Skeletal muscle tissue (tissue), 4 donors: ENCODE data around the gene MTERF4. TPM values are rescaled to one million over a fixed set of nuclear protein-coding genes. Genes with fewer than 3 reads are reported as not detected.

Experiments used
- H3K27ac ChIP-seq: one replicate; pipeline ENCODE4 v1.7.0; 2013; ENCODE audit warnings: mild to moderate bottlenecking, low read depth, low read length, inconsistent platforms
- H3K27me3 ChIP-seq, 3 donors: one replicate each; pipeline ENCODE4 v1.7.0; 2013; ENCODE audit warnings: low read length in 3 of 3; ENCODE audit not compliant: control insufficient read depth in 3 of 3, insufficient read depth in 3 of 3
- H3K36me3 ChIP-seq, 3 donors: one replicate each; pipeline ENCODE4 v1.7.0; 2013; ENCODE audit warnings: low read length in 3 of 3; ENCODE audit not compliant: control insufficient read depth in 3 of 3, insufficient read depth in 3 of 3
- H3K4me1 ChIP-seq, 3 donors: one replicate each; pipeline ENCODE4 v1.7.0; 2013; ENCODE audit warnings: low read length in 3 of 3, mild to moderate bottlenecking in 3 of 3; ENCODE audit not compliant: control insufficient read depth in 3 of 3, insufficient read depth in 3 of 3
- H3K4me3 ChIP-seq, 3 donors: one replicate each; pipeline ENCODE4 v1.7.0; 2013; ENCODE audit warnings: low read length in 3 of 3
- H3K9ac ChIP-seq, 3 donors: one replicate each; pipeline ENCODE4 v1.7.0; 2013; ENCODE audit warnings: low read length in 3 of 3, mild to moderate bottlenecking in 3 of 3, moderate library complexity in 2 of 3, low read depth in 1 of 3
- H3K9me3 ChIP-seq, 3 donors: one replicate each; pipeline ENCODE4 v1.7.0; 2013; ENCODE audit warnings: low read length in 3 of 3; ENCODE audit not compliant: control insufficient read depth in 3 of 3
- total RNA-seq: library from RNA; depleted of rRNA; stranded (reverse); fragments of >200 nt; gene quantifications from one replicate; pipeline ENCODE4 v1.2.3, GENCODE V29; 2014
- donor health status: Osteomylitis.

The MTERF4 gene
- total RNA-seq, 1 donor from 2014 or later = 32.4 TPM

DNA sequence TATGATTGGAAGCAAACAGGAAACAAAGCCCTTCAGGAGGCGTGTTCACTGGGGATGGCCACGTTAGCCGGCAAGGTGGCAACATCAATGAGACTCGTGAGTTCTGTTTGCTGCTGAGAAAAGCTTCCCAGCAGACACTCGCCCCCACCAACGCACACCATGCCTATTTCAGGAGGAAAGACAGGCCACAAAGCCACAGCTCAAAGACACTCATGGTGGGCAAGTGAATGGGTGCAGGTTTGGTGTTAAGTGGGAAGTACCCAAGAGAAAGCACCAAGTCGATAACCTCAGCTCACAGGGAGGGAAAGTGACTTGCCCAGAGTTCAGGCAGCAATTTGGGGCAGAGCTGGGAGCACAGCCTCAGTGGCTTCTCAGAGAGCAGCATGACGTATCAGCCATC, 10.5 kb upstream of the MTERF4 start:
- peaks cover 0 to 2% (median 0%) of the 10 kb centered on the region in 3 donors for H3K36me3 ChIP-seq
- H3K9ac ChIP-seq = no peak overlapping the region
- no peaks in the 10 kb centered on the region for H3K9me3 ChIP-seq
- no peak overlapping the region for H3K27ac ChIP-seq
- no peaks in the 10 kb centered on the region for H3K4me1 ChIP-seq
- no peak overlapping the region for H3K4me3 ChIP-seq
- H3K27me3 ChIP-seq = no peaks in the 10 kb centered on the region

DNA sequence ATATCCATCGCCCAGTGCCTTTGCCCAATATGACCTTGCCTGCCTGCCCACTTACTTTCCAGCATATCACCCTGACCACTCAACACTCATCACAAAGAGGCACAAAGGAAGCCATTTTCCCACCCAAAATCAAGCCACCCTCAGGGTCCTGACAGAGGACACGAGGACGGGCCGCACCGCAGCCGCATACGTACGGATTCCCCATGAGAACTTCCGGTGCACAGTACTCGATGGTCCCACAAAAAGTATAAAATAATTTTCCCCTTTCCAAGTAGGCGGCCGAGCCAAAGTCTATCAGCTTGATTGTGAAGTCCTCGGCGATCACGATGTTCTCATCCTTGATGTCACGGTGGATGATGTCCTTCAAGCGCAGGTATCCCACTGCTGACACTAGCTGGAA, 10.0 kb upstream of the MTERF4 start:
- Histone ChIP-seq H3K9me3 (no peaks in the 10 kb centered on the region), H3K27ac (no peak overlapping the region), H3K9ac (no peak overlapping the region), H3K27me3 (no peaks in the 10 kb centered on the region), H3K36me3 (peaks cover 0 to 2% (median 0%) of the 10 kb centered on the region in 3 donors), H3K4me1 (no peaks in the 10 kb centered on the region), H3K4me3 (no peak overlapping the region)

- H3K4me3 ChIP-seq = no peak overlapping the region
- no peaks in the 10 kb centered on the region for H3K4me1 ChIP-seq
- H3K9me3 ChIP-seq = no peaks in the 10 kb centered on the region
- no peaks in the 10 kb centered on the region for H3K27me3 ChIP-seq
- H3K36me3 ChIP-seq = peaks cover 0 to 2% (median 0%) of the 10 kb centered on the region in 3 donors
- no peak overlapping the region for H3K9ac ChIP-seq
- no peak overlapping the region for H3K27ac ChIP-seq
These were observed 9.3 kb upstream of the MTERF4 start for GRCh38 chr2:241111440-241111805.

DNA sequence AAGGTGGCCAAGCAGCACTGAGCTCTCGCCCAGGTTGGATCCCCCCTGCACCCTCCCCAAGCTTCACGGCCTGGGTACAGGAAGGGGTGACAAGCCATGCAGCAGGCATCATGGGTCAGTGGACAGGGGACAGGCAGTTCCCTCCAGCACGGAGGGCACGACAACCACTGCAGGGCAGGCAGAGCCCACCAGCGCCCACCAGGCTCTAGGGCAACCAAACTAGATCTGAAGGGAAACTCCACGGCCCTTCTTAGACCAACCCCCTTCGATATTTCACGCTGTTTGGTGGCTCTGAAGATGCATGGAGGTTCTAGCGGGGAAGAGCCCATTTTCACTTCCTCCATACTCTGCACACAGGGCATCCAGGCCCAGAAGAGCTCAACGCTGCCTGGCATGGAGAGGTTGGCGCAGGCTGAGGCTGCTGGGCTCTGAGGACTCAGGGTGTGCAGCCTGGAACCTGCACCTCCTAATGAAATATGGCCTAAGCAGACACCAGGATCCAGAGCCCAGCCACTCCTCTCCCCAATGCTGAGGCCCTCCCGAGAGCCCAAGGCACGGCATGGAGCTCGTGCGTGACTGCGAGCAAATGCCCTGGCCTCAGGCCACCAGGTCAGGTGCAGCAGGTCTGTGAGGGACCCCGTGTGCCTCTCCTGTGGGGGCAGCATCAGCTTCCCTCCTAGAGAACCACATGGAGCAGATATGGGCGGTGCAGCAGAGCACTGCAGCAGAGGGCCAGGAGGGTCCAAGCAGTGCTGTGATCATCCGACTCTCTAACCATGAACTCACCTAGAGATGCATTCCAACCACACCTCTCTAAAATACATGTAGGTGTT, 8.7 kb upstream of the MTERF4 start:
- Histone ChIP-seq H3K4me1 (no peaks in the 10 kb centered on the region), H3K9ac (no peak overlapping the region), H3K9me3 (no peaks in the 10 kb centered on the region), H3K27ac (no peak overlapping the region), H3K27me3 (no peaks in the 10 kb centered on the region), H3K4me3 (no peak overlapping the region), H3K36me3 (peaks cover 0 to 2% (median 0%) of the 10 kb centered on the region in 3 donors)

- H3K27ac ChIP-seq = no peak overlapping the region
These were observed 8.1 kb upstream of the MTERF4 start for GRCh38 chr2:241110089-241110606.

GRCh38 chr2:241109210-241110088, 7.4 kb upstream of the MTERF4 start:
- Histone ChIP-seq H3K4me1 (no peaks in the 10 kb centered on the region), H3K9ac (no peak overlapping the region), H3K4me3 (no peak overlapping the region), H3K36me3 (peaks cover 0 to 2% (median 0%) of the 10 kb centered on the region in 3 donors), H3K9me3 (no peaks in the 10 kb centered on the region), H3K27me3 (no peaks in the 10 kb centered on the region), H3K27ac (no peak overlapping the region)

More at GRCh38 chr2:241110089-241110606, 8.1 kb upstream of the MTERF4 start:
- no peak overlapping the region for H3K4me3 ChIP-seq
- H3K4me1 ChIP-seq = no peaks in the 10 kb centered on the region
- peaks cover 0 to 2% (median 0%) of the 10 kb centered on the region in 3 donors for H3K36me3 ChIP-seq
- H3K27me3 ChIP-seq = no peaks in the 10 kb centered on the region
- H3K9me3 ChIP-seq = no peaks in the 10 kb centered on the region
- H3K9ac ChIP-seq = no peak overlapping the region

- Histone ChIP-seq H3K27ac (no peak overlapping the region), H3K9me3 (no peaks in the 10 kb centered on the region), H3K4me1 (no peaks in the 10 kb centered on the region), H3K4me3 (no peak overlapping the region), H3K27me3 (no peaks in the 10 kb centered on the region), H3K36me3 (peaks cover 0 to 2% (median 0%) of the 10 kb centered on the region in 3 donors), H3K9ac (no peak overlapping the region)
These were observed 6.5 kb upstream of the MTERF4 start for GRCh38 chr2:241108271-241109209.

- Histone ChIP-seq H3K36me3 (no peaks in the 10 kb centered on the region), H3K9me3 (no peaks in the 10 kb centered on the region), H3K27me3 (no peaks in the 10 kb centered on the region), H3K27ac (no peak overlapping the region), H3K9ac (no peak overlapping the region), H3K4me1 (peaks cover 3 to 10% (median 6%) of the 10 kb centered on the region in 3 donors), H3K4me3 (no peak overlapping the region)
These were observed 5.1 kb upstream of the MTERF4 start for GRCh38 chr2:241107031-241107783.

- Histone ChIP-seq H3K36me3 (no peaks in the 10 kb centered on the region), H3K4me1 (peaks cover 13 to 20% (median 14%) of the 10 kb centered on the region in 3 donors), H3K9ac (no peak overlapping the region), H3K27ac (no peak overlapping the region), H3K27me3 (no peaks in the 10 kb centered on the region), H3K9me3 (no peaks in the 10 kb centered on the region), H3K4me3 (no peak overlapping the region)
These were observed 3.6 kb upstream of the MTERF4 start for GRCh38 chr2:241105641-241106040.
